Measurements from ENCODE around the gene NECAB3. TPM values are rescaled to one million over a fixed set of nuclear protein-coding genes. Genes with fewer than 3 reads are reported as not detected.

NECAB3 gene
- polyA plus RNA-seq, 10 donors: 21.9 to 27.0 (median 24.0) TPM

DNA sequence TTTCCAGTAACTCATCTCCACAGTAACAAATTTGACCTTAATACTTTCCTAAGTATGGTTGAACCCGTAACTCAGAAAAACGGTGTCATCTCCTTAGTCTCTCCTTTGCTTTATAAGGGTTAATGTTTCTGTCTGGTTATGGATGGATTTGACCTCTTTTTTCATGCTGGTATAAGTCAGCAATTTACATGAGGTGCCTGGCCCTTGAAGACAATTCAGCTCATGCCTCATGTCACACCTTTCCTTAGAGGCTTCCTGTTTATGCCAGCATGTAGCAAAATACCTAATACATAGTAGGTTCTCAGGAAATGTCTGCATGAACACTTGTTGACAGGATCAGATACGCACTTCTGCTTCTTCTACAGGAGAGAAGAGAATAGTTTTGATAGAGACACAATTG lies 49.8 kb downstream of the NECAB3 start:
- no peak for DNase-seq

- no peak for DNase-seq
Measured at GRCh38 chr20:33622705-33623365, 51.4 kb downstream of the NECAB3 start.

DNA sequence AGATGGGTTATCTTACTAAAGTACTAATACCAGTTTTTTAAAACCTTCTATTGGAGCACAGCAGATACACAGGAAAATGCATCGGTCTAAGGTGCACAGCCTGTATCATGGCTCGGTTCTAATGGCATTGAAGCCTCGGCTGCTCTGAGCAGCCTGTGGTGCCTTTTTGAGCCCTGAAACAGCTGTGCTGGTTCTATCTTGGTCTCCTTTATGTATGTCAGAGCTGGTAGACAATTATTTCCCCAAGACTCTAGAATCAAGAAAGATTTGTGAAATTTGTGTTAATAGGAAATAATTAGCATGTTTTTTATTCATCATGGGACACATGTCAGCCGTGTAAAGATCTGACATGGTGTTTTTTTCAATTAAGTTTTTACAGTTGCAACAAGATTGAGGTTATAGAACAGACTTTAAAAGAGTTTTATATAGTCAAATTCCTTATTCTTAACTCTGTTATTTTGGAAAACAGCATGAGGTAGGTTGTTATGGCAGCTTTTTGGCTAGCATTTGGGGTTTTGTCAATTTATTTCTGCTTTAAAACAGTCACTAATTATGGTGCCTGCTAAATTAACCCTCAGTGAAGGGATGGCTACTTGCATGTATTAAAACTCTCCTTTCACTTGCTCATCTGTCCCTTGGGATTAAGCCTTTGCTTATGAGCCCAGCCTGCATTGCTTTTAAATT lies 52.4 kb downstream of the NECAB3 start:
- no peak for DNase-seq

DNA sequence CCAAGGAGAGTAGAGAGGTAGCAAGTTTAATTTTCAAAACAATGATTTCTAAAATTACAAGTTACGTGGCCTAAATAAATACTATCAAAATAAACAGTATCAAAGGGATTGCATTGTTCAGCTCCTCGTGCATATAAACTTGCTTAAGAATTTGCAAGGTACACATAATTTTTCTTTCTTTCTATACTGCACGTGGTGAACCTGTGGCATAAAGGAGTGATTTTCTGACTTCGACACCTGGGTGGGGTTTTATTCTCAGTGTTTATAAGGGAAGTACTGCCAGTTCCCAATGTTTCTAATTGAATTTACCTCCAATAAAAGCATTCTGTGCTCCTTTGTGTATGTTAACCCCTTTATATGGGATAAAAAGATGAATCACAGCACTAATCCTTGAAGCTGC lies 62.2 kb downstream of the NECAB3 start:
- no peak for DNase-seq

GRCh38 chr20:33611106-33611505 lies 63.1 kb downstream of the NECAB3 start:
- DNase-seq: no peak

GRCh38 chr20:33609504-33609903 lies 64.7 kb downstream of the NECAB3 start:
- no peak for DNase-seq

Other genes with a start within 250 kb of the NECAB3 start
- 10 to 100 TPM; 18.1 to 34.9 (median 28.3) TPM for gene SNTA1, start 230.7 kb downstream of the NECAB3 start, polyA plus RNA-seq (ENCODE audit: insufficient read length in 10 of 10)
- 10 to 100 TPM in 9 of 10 donors, 1 to 10 TPM in 1; 9.9 to 18.9 (median 14.1) TPM for gene CBFA2T2, start 184.3 kb downstream of the NECAB3 start, polyA plus RNA-seq (ENCODE audit: insufficient read length in 10 of 10)
- under 1 TPM in 8 of 10 donors, not detected in 2; 0.08 to 0.36 (median 0.21) TPM for gene C20orf144, start 12.1 kb downstream of the NECAB3 start, polyA plus RNA-seq (ENCODE audit: insufficient read length in 10 of 10)
- gene ACTL10, start 7.5 kb downstream of the NECAB3 start, polyA plus RNA-seq (ENCODE audit: insufficient read length in 10 of 10): under 1 TPM; 0.11 to 0.43 (median 0.33) TPM
- 10 to 100 TPM in 5 of 10 donors, 1 to 10 TPM in 5; 9.2 to 16.5 (median 10.6) TPM for gene E2F1, start 12.0 kb upstream of the NECAB3 start, polyA plus RNA-seq (ENCODE audit: insufficient read length in 10 of 10)
- 10 to 100 TPM in 5 of 10 donors, 1 to 10 TPM in 5; 8.5 to 10.9 (median 9.7) TPM for gene PXMP4, start 45.9 kb upstream of the NECAB3 start, polyA plus RNA-seq (ENCODE audit: insufficient read length in 10 of 10)
- 1 to 10 TPM; 2.2 to 3.6 (median 2.7) TPM for gene ZNF341, start 57.6 kb upstream of the NECAB3 start, polyA plus RNA-seq (ENCODE audit: insufficient read length in 10 of 10)
- gene CHMP4B, start 136.9 kb upstream of the NECAB3 start, polyA plus RNA-seq (ENCODE audit: insufficient read length in 10 of 10): 10 to 100 TPM; 60.4 to 75.0 (median 66.7) TPM

Measured in muscle of back (tissue), 11 donors.